Measurements from ENCODE around the gene ATG2A.

The ATG2A gene

GRCh38 chr11:64932324-64932723, 15.3 kb upstream of the ATG2A start:
- no peak for TF ChIP-seq EZH2phosphoT487 (IDR thresholded peaks at IDR 0.05; ENCODE audit: borderline replicate concordance, low read length)
- TF ChIP-seq CTCF (IDR thresholded peaks at IDR 0.05; ENCODE audit: low read depth, low read length, poor library complexity, severe bottlenecking) = no peak
- H3K9me2 ChIP-seq (replicated peaks; ENCODE audit: control insufficient read depth, low read length) = no peaks in the 10 kb centered on the region
- no peaks in the 10 kb centered on the region for H3K79me2 ChIP-seq (ENCODE audit: control insufficient read depth, low read length)
- H3K36me3 ChIP-seq (ENCODE audit: control insufficient read depth, low read length) = no peaks in the 10 kb centered on the region
- H3K9me3 ChIP-seq (ENCODE audit: control insufficient read depth, insufficient read depth, low read length) = no peaks in the 10 kb centered on the region
- no peak overlapping the region for H3K27ac ChIP-seq (ENCODE audit: low read depth, low read length)
- no peaks in the 10 kb centered on the region for H3K4me1 ChIP-seq (ENCODE audit: control insufficient read depth, low read length)
- no peaks in the 10 kb centered on the region for H3F3A ChIP-seq (ENCODE audit: control insufficient read depth, insufficient read depth)
- H3K4me2 ChIP-seq (ENCODE audit: low read length) = no peak overlapping the region
- no peaks in the 10 kb centered on the region for H3K27me3 ChIP-seq (ENCODE audit: control insufficient read depth, low read length)
- no peaks in the 10 kb centered on the region for H4K20me1 ChIP-seq (ENCODE audit: control insufficient read depth, insufficient read depth, low read depth, low read length)
- no peak overlapping the region for H3K4me3 ChIP-seq (ENCODE audit: low read length)

- Histone ChIP-seq H3K27me3 (ENCODE audit: control insufficient read depth, low read length) (no peaks in the 10 kb centered on the region), H3K4me3 (ENCODE audit: low read length) (no peak overlapping the region), H3K36me3 (ENCODE audit: control insufficient read depth, low read length) (no peaks in the 10 kb centered on the region), H4K20me1 (ENCODE audit: control insufficient read depth, insufficient read depth, low read depth, low read length) (no peaks in the 10 kb centered on the region), H3K4me2 (ENCODE audit: low read length) (no peak overlapping the region), H3K9me3 (ENCODE audit: control insufficient read depth, insufficient read depth, low read length) (no peaks in the 10 kb centered on the region), H3K27ac (ENCODE audit: low read depth, low read length) (no peak overlapping the region), H3K9me2 (replicated peaks; ENCODE audit: control insufficient read depth, low read length) (no peaks in the 10 kb centered on the region), H3K79me2 (ENCODE audit: control insufficient read depth, low read length) (no peaks in the 10 kb centered on the region), H3K4me1 (ENCODE audit: control insufficient read depth, low read length) (no peaks in the 10 kb centered on the region), H3F3A (ENCODE audit: control insufficient read depth, insufficient read depth) (no peaks in the 10 kb centered on the region)
- TF ChIP-seq EZH2phosphoT487 (IDR thresholded peaks at IDR 0.05; ENCODE audit: borderline replicate concordance, low read length) (no peak), CTCF (IDR thresholded peaks at IDR 0.05; ENCODE audit: low read depth, low read length, poor library complexity, severe bottlenecking) (no peak)
These were observed 14.3 kb upstream of the ATG2A start for GRCh38 chr11:64931290-64931689.

- Histone ChIP-seq H3K4me1 (ENCODE audit: control insufficient read depth, low read length) (peaks cover 1% of the 10 kb centered on the region), H3K79me2 (ENCODE audit: control insufficient read depth, low read length) (no peaks in the 10 kb centered on the region), H3K27me3 (ENCODE audit: control insufficient read depth, low read length) (no peaks in the 10 kb centered on the region), H4K20me1 (ENCODE audit: control insufficient read depth, insufficient read depth, low read depth, low read length) (no peaks in the 10 kb centered on the region), H3K4me3 (ENCODE audit: low read length) (no peak overlapping the region), H3K9me3 (ENCODE audit: control insufficient read depth, insufficient read depth, low read length) (no peaks in the 10 kb centered on the region), H3F3A (ENCODE audit: control insufficient read depth, insufficient read depth) (no peaks in the 10 kb centered on the region), H3K4me2 (ENCODE audit: low read length) (no peak overlapping the region), H3K36me3 (ENCODE audit: control insufficient read depth, low read length) (no peaks in the 10 kb centered on the region), H3K27ac (ENCODE audit: low read depth, low read length) (no peak overlapping the region), H3K9me2 (replicated peaks; ENCODE audit: control insufficient read depth, low read length) (no peaks in the 10 kb centered on the region)
- no peak for TF ChIP-seq EZH2phosphoT487 (IDR thresholded peaks at IDR 0.05; ENCODE audit: borderline replicate concordance, low read length)
- TF ChIP-seq CTCF (IDR thresholded peaks at IDR 0.05; ENCODE audit: low read depth, low read length, poor library complexity, severe bottlenecking) = no peak
These were observed 13.3 kb upstream of the ATG2A start for GRCh38 chr11:64930340-64930739.

- no peak for TF ChIP-seq EZH2phosphoT487 (IDR thresholded peaks at IDR 0.05; ENCODE audit: borderline replicate concordance, low read length)
- TF ChIP-seq CTCF (IDR thresholded peaks at IDR 0.05; ENCODE audit: low read depth, low read length, poor library complexity, severe bottlenecking) = no peak
- H3F3A ChIP-seq (ENCODE audit: control insufficient read depth, insufficient read depth) = no peaks in the 10 kb centered on the region
- no peak overlapping the region for H3K4me3 ChIP-seq (ENCODE audit: low read length)
- H3K79me2 ChIP-seq (ENCODE audit: control insufficient read depth, low read length) = no peaks in the 10 kb centered on the region
- H3K36me3 ChIP-seq (ENCODE audit: control insufficient read depth, low read length) = no peaks in the 10 kb centered on the region
- H3K4me1 ChIP-seq (ENCODE audit: control insufficient read depth, low read length) = peaks cover 8% of the 10 kb centered on the region
- H3K4me2 ChIP-seq (ENCODE audit: low read length) = no peak overlapping the region
- no peaks in the 10 kb centered on the region for H4K20me1 ChIP-seq (ENCODE audit: control insufficient read depth, insufficient read depth, low read depth, low read length)
- H3K9me2 ChIP-seq (replicated peaks; ENCODE audit: control insufficient read depth, low read length) = no peaks in the 10 kb centered on the region
- no peaks in the 10 kb centered on the region for H3K9me3 ChIP-seq (ENCODE audit: control insufficient read depth, insufficient read depth, low read length)
- H3K27ac ChIP-seq (ENCODE audit: low read depth, low read length) = no peak overlapping the region
- H3K27me3 ChIP-seq (ENCODE audit: control insufficient read depth, low read length) = no peaks in the 10 kb centered on the region
These were observed 12.6 kb upstream of the ATG2A start for GRCh38 chr11:64929625-64930024.

All from DOHH2 (cell line).